ENCODE results near the gene PLEKHG4B. TPM values are rescaled to one million over a fixed set of nuclear protein-coding genes. Genes with fewer than 3 reads are reported as not detected.

PLEKHG4B gene
- total and polyA plus RNA-seq, 7 donors: 0.01 TPM; not detected in 6

DNA sequence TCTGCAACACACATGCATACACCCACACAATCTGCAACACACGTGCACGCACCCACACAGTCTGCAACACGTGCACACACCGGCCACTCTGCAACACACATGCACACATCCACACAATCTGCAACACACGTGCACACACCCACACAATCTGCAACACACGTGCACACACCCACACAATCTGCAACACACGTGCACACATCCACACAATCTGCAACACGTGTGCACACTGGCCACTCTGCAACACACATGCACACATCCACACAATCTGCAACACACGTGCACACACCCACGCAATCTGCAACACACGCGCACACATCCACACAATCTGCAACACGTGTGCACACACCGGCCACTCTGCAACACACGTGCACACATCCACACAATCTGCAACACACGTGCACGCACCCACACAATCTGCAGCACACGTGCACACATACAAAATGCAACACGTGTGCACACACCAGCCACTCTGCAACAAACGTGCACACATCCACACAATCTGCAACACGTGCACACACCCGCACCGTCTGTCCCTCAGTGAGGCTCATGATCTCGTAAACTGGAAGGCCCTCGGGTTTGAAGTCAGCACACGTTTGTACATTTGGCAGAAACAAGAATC, 18.4 kb downstream of the PLEKHG4B start:
- Histone ChIP-seq H3K9me3 (no peaks in the 10 kb centered on the region), H3K27ac (no peak overlapping the region), H3K4me1 (no peaks in the 10 kb centered on the region), H3K4me3 (no peak overlapping the region), H3K36me3 (ENCODE audit: insufficient read depth in 1 of 2, low read depth in 1 of 2) (no peaks in the 10 kb centered on the region), H3K27me3 (ENCODE audit: insufficient read depth in 3 of 3, low read length in 2 of 3) (peaks cover 0 to 11% (median 3%) of the 10 kb centered on the region in 3 donors)
- 88 to 90% (median 89%) methylated on average over 26 of the region's 26 CpGs for WGBS, 3 donors
- DNase-seq: no peak
- TF ChIP-seq, protein P1, sequence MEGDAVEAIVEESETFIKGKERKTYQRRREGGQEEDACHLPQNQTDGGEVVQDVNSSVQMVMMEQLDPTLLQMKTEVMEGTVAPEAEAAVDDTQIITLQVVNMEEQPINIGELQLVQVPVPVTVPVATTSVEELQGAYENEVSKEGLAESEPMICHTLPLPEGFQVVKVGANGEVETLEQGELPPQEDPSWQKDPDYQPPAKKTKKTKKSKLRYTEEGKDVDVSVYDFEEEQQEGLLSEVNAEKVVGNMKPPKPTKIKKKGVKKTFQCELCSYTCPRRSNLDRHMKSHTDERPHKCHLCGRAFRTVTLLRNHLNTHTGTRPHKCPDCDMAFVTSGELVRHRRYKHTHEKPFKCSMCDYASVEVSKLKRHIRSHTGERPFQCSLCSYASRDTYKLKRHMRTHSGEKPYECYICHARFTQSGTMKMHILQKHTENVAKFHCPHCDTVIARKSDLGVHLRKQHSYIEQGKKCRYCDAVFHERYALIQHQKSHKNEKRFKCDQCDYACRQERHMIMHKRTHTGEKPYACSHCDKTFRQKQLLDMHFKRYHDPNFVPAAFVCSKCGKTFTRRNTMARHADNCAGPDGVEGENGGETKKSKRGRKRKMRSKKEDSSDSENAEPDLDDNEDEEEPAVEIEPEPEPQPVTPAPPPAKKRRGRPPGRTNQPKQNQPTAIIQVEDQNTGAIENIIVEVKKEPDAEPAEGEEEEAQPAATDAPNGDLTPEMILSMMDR (IDR thresholded peaks at IDR 0.05): no peak
- intact Hi-C loops (cut with DNase I): no loop called here
- no peak for ATAC-seq

DNA sequence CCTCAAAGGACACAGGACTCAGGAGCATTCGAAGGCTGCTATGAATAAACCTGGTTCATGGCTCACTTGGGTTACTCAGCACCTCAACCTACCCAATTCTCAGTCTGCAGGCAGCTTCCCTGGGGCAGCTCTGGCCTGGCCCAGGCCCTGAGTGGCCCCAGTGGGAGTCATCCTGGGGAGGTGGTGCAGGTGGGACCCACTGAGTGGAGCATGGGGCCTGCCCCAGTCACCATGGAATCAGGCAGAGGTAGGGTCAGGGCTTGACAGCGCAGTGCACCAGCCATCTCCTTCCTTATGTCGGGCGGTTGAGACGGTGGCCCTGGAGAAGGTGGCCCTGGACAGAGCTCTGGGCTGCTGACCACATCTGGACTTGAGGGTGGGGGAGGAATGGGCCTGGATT, 19.2 kb downstream of the PLEKHG4B start:
- TF ChIP-seq, protein P1 (IDR thresholded peaks at IDR 0.05): no peak
- no peak for ATAC-seq
- H3K4me3 ChIP-seq: no peak overlapping the region
- 90 to 95% (median 93%) methylated on average over 5 of the region's 5 CpGs for WGBS, 3 donors
- no peaks in the 10 kb centered on the region for H3K9me3 ChIP-seq
- no peaks in the 10 kb centered on the region for H3K4me1 ChIP-seq
- H3K27me3 ChIP-seq (ENCODE audit: insufficient read depth in 3 of 3, low read length in 2 of 3): peaks cover 0 to 13% (median 3%) of the 10 kb centered on the region in 3 donors
- DNase-seq: no peak
- H3K36me3 ChIP-seq (ENCODE audit: insufficient read depth in 1 of 2, low read depth in 1 of 2): no peaks in the 10 kb centered on the region
- H3K27ac ChIP-seq: no peak overlapping the region
- intact Hi-C loops (cut with DNase I): no loop called here

DNA sequence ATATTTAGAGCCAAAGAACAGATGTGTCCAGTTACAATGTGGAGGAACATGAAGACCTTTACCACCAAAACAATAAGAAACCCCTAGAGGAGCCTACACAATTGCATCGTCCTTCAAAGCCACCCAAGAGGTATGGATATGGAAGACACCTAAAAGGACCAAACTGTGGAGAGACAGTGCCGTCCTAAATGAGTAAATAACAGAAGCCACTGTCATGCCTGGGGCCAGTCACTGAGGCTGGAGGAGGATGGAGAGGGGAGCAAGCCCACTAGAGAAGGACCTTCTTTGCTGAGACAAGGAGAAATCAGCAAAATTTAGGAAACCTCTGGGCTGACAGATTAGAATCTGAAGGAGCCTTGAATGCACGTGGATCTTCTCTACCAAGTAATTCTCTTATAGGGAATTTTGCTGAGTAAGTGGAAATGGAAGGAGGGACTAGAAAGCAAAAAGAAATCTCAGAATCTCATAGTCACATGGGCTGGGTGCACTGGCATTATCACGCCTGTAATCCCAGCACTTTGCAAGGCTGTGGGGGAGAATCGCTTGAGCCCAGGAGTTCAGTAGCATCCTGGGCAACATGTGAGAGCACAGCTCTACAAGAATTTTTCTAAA, 27.6 kb downstream of the PLEKHG4B start:
- WGBS, 3 donors: 89 to 95% (median 90%) methylated on average over 4 to 5 of the region's 5 CpGs
- Histone ChIP-seq H3K27me3 (ENCODE audit: insufficient read depth in 3 of 3, low read length in 2 of 3) (peaks cover 0 to 3% (median 3%) of the 10 kb centered on the region in 3 donors), H3K9me3 (peaks cover 5% of the 10 kb centered on the region), H3K36me3 (ENCODE audit: insufficient read depth in 1 of 2, low read depth in 1 of 2) (no peaks in the 10 kb centered on the region), H3K27ac (no peak overlapping the region), H3K4me1 (no peaks in the 10 kb centered on the region), H3K4me3 (no peak overlapping the region)
- ATAC-seq: no peak
- intact Hi-C loops (cut with DNase I): no loop called here
- TF ChIP-seq, protein P1 (IDR thresholded peaks at IDR 0.05): no peak
- DNase-seq: no peak

DNA sequence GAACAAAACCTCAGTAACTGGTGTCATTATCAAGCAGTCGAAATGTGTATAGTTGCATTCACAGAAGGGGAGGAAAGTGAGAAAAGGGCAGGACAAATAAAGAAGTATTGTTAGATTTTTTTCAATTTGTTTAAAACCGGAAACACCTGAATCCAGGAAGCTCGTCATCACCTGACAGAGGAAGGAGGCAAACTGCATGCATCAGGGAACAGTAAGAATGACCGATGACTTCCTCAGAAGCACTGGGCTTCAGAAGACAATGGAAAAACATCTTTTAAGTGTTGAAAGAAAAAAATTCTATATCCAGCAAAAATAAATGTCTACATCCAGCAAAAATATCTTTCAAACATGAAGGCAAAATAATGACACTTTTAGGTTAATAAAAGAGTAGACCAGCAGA, 29.5 kb downstream of the PLEKHG4B start:
- DNase-seq: no peak
- ATAC-seq: no peak
- TF ChIP-seq, protein P1 (IDR thresholded peaks at IDR 0.05): no peak
- Histone ChIP-seq H3K27me3 (ENCODE audit: insufficient read depth in 3 of 3, low read length in 2 of 3) (peaks cover 0 to 3% (median 0%) of the 10 kb centered on the region in 3 donors), H3K9me3 (peaks cover 13% of the 10 kb centered on the region), H3K27ac (no peak overlapping the region), H3K4me3 (no peak overlapping the region), H3K4me1 (no peaks in the 10 kb centered on the region), H3K36me3 (ENCODE audit: insufficient read depth in 1 of 2, low read depth in 1 of 2) (no peaks in the 10 kb centered on the region)
- WGBS, 3 donors: 86 to 92% (median 88%) methylated on average over 4 of the region's 4 CpGs
- intact Hi-C loops (cut with DNase I): no loop called here
